HUES6 (cell line): ENCODE measurements around the gene LRP6.

Experiments used
- H3K27ac ChIP-seq: 2 replicates; pipeline ENCODE4 v1.7.0; 2013; ENCODE audit warnings: low read depth, mild to moderate bottlenecking, low read length, inconsistent platforms
- H3K27me3 ChIP-seq: 2 replicates; pipeline ENCODE4 v1.6.1; 2013; ENCODE audit warnings: low read length; ENCODE audit not compliant: control insufficient read depth, insufficient read depth
- H3K36me3 ChIP-seq: 2 replicates; pipeline ENCODE4 v1.6.1; 2013; ENCODE audit warnings: low read length; ENCODE audit not compliant: control insufficient read depth, insufficient read depth
- H3K4me1 ChIP-seq: 2 replicates; pipeline ENCODE4 v1.6.1; 2013; ENCODE audit warnings: low read length; ENCODE audit not compliant: control insufficient read depth, insufficient read depth
- H3K4me3 ChIP-seq: 2 replicates; pipeline ENCODE4 v1.5.1; 2013; ENCODE audit warnings: low read depth, low read length
- H3K9ac ChIP-seq: one replicate; pipeline ENCODE4 v1.6.1; 2013; ENCODE audit warnings: mild to moderate bottlenecking, low read length
- H3K9me3 ChIP-seq: 2 replicates; pipeline ENCODE4 v1.6.1; 2013; ENCODE audit warnings: low read depth, low read length; ENCODE audit not compliant: control insufficient read depth, insufficient read depth

Gene LRP6

GRCh38 chr12:12201274-12201758 lies 65.5 kb downstream of the LRP6 start:
- Histone ChIP-seq H3K4me3 (no peak overlapping the region), H3K9me3 (peaks cover 3% of the 10 kb centered on the region; the same call in 1 of the 2 replicates), H3K27me3 (no peaks in the 10 kb centered on the region), H3K36me3 (peaks cover 48% of the 10 kb centered on the region), H3K9ac (no peak overlapping the region), H3K4me1 (no peaks in the 10 kb centered on the region), H3K27ac (no peak overlapping the region)

- no peak overlapping the region for H3K9ac ChIP-seq
- H3K4me1 ChIP-seq = no peaks in the 10 kb centered on the region
- no peaks in the 10 kb centered on the region for H3K27me3 ChIP-seq
- H3K4me3 ChIP-seq = no peak overlapping the region
- peaks cover 48% of the 10 kb centered on the region for H3K36me3 ChIP-seq
- peaks cover 3% of the 10 kb centered on the region; the same call in 1 of the 2 replicates for H3K9me3 ChIP-seq
- no peak overlapping the region for H3K27ac ChIP-seq
Observed at GRCh38 chr12:12200363-12200762, 66.5 kb downstream of the LRP6 start.

- Histone ChIP-seq H3K36me3 (peaks cover 48% of the 10 kb centered on the region), H3K27me3 (no peaks in the 10 kb centered on the region), H3K9ac (no peak overlapping the region), H3K4me3 (no peak overlapping the region), H3K27ac (no peak overlapping the region), H3K9me3 (peaks cover 3% of the 10 kb centered on the region; the same call in 1 of the 2 replicates), H3K4me1 (no peaks in the 10 kb centered on the region)
Observed at GRCh38 chr12:12198124-12198523, 68.7 kb downstream of the LRP6 start.

- H3K27me3 ChIP-seq = no peaks in the 10 kb centered on the region
- H3K27ac ChIP-seq = no peak overlapping the region
- H3K9me3 ChIP-seq = peaks cover 3% of the 10 kb centered on the region; the same call in 1 of the 2 replicates
- no peaks in the 10 kb centered on the region for H3K4me1 ChIP-seq
- no peak overlapping the region for H3K4me3 ChIP-seq
- H3K36me3 ChIP-seq = peaks cover 42% of the 10 kb centered on the region
- no peak overlapping the region for H3K9ac ChIP-seq
Observed at GRCh38 chr12:12197128-12197527, 69.7 kb downstream of the LRP6 start.

GRCh38 chr12:12195516-12195915 lies 71.3 kb downstream of the LRP6 start:
- Histone ChIP-seq H3K9ac (no peak overlapping the region), H3K36me3 (peaks cover 27% of the 10 kb centered on the region), H3K27me3 (no peaks in the 10 kb centered on the region), H3K9me3 (peaks cover 3% of the 10 kb centered on the region; the same call in 1 of the 2 replicates), H3K4me3 (no peak overlapping the region), H3K27ac (no peak overlapping the region), H3K4me1 (no peaks in the 10 kb centered on the region)

- Histone ChIP-seq H3K4me1 (no peaks in the 10 kb centered on the region), H3K9ac (no peak overlapping the region), H3K4me3 (no peak overlapping the region), H3K27ac (no peak overlapping the region), H3K9me3 (peaks cover 3% of the 10 kb centered on the region; the same call in 1 of the 2 replicates), H3K27me3 (no peaks in the 10 kb centered on the region), H3K36me3 (peaks cover 23% of the 10 kb centered on the region)
Observed at GRCh38 chr12:12195081-12195480, 71.8 kb downstream of the LRP6 start.

GRCh38 chr12:12194206-12194605 lies 72.6 kb downstream of the LRP6 start:
- H3K9me3 ChIP-seq = peaks cover 3% of the 10 kb centered on the region; the same call in 1 of the 2 replicates
- H3K36me3 ChIP-seq = peaks cover 15% of the 10 kb centered on the region
- no peak overlapping the region for H3K4me3 ChIP-seq
- H3K4me1 ChIP-seq = no peaks in the 10 kb centered on the region
- H3K27me3 ChIP-seq = no peaks in the 10 kb centered on the region
- no peak overlapping the region for H3K9ac ChIP-seq
- no peak overlapping the region for H3K27ac ChIP-seq

GRCh38 chr12:12191008-12191407 lies 75.8 kb downstream of the LRP6 start:
- no peak overlapping the region for H3K27ac ChIP-seq
- peaks cover 4% of the 10 kb centered on the region; the same call in 1 of the 2 replicates for H3K36me3 ChIP-seq
- H3K9me3 ChIP-seq = no peaks in the 10 kb centered on the region
- no peaks in the 10 kb centered on the region for H3K4me1 ChIP-seq
- no peaks in the 10 kb centered on the region for H3K27me3 ChIP-seq
- no peak overlapping the region for H3K4me3 ChIP-seq
- no peak overlapping the region for H3K9ac ChIP-seq

GRCh38 chr12:12190087-12190809 lies 76.6 kb downstream of the LRP6 start:
- H3K9ac ChIP-seq = no peak overlapping the region
- H3K9me3 ChIP-seq = no peaks in the 10 kb centered on the region
- H3K4me1 ChIP-seq = no peaks in the 10 kb centered on the region
- H3K27ac ChIP-seq = no peak overlapping the region
- no peaks in the 10 kb centered on the region for H3K27me3 ChIP-seq
- peaks cover 4% of the 10 kb centered on the region; the same call in 1 of the 2 replicates for H3K36me3 ChIP-seq
- no peak overlapping the region for H3K4me3 ChIP-seq

GRCh38 chr12:12185414-12185813 lies 81.4 kb downstream of the LRP6 start:
- Histone ChIP-seq H3K27ac (no peak overlapping the region), H3K27me3 (no peaks in the 10 kb centered on the region), H3K9ac (no peak overlapping the region), H3K9me3 (no peaks in the 10 kb centered on the region), H3K4me1 (no peaks in the 10 kb centered on the region), H3K4me3 (no peak overlapping the region), H3K36me3 (peaks cover 19% of the 10 kb centered on the region)

GRCh38 chr12:12182703-12183365 lies 84.0 kb downstream of the LRP6 start:
- Histone ChIP-seq H3K4me1 (no peaks in the 10 kb centered on the region), H3K27ac (no peak overlapping the region), H3K36me3 (peaks cover 34% of the 10 kb centered on the region), H3K9me3 (no peaks in the 10 kb centered on the region), H3K27me3 (no peaks in the 10 kb centered on the region), H3K9ac (no peak overlapping the region), H3K4me3 (no peak overlapping the region)
